Raji (cell line): ENCODE data around the gene MYO16.

ENCODE experiments used
- POLR2A ChIP-seq: IDR thresholded peaks from 2 replicates; pipeline ENCODE4 v1.6.1; 2011; ENCODE audit warnings: low read depth, low read length, control low read depth; ENCODE audit not compliant: insufficient read depth

The MYO16 gene

DNA sequence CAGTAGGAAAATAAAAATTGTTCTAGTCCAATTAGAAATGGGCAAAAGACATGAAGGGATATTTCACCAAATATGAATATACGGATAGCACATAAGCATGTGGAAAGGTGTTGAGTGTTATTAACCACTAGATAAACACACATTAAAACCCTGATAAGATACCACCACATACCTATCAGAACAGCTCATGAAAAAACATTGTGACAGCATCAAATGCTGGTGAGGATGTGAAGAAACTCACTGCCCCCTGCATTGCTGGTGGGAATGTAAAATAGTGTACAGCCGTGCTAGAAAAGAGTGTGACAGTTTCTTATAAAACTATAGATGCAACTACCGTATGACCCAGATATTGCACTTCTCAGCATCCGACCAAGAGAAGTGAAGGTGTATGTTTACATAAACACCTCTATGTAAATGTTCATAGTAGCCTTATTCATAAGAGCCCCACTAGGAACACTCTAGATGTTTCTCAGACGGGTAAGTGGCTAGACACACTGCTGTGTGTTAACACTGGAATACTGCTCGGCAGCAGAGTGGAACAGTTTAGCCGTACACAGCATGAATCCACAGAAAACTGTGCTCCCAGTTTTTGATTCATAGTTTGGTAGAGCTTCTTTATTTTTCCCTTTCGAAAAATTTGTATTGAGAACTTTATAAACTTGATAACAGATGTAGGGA is 321.1 kb downstream of the MYO16 start:
- TF ChIP-seq POLR2A: no peak

DNA sequence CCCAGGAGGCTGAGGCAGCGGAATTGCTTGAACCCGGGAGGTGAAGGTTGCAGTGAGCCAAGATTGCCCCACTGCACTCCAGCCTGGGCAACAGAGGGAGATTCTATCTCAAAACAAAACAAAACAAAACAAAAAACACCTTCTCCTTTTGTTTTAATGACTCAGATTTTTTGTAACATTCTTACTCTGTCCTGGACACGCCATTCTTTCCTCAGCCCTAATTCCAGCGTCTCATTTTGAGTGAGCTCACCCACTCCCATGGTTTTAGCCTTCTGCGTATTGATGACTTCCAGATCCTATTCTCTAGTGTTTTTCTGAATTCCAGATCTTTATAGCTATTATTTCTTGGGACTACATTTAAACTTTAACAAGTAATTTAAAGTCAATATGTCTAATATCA is 326.3 kb downstream of the MYO16 start:
- no peak for TF ChIP-seq POLR2A

DNA sequence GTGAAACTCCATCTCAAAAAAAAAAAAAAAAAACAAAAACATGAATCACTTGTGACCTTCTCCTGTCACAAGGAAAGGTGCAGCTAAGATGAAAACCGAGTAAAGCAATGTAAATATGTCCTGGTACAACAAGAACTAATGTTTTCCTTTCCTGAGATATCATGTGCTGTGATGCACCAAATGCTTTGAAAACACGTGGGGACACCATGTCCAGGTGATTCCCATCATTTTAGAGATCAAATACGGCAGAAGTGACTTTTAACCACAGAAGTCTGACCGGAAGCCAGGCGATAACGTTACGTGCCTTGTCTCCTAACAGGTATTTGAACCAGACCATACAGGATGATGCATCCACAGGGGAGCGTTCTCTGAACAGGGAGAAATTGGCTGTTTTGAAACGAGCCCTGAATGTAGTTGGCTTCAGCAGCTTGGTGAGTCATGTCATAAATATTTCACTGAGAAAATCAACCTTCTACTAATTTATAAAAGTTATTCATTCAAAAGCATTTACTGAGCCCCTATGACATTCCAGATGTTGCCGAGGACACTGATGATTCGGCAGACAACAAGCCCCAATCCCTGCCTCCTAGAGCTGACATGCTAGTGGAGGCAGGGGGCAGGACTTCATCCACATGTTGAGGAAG is 328.1 kb downstream of the MYO16 start:
- no peak for TF ChIP-seq POLR2A

DNA sequence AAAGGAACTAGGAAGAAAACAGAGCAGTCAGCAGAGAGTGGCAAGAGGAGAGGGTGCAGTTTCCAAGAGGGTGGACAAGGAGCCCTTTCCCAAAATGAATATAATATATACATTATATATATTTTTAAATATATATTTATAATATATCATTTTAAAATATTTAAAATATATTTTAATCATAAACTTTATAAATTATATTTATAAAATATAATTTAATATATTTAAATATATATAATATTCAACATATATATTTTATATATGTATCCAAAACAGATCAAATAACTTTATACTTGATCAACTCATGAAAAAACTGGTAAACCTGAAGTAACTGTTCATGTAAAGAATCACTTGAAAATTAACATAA is 328.6 kb downstream of the MYO16 start:
- TF ChIP-seq POLR2A: no peak

DNA sequence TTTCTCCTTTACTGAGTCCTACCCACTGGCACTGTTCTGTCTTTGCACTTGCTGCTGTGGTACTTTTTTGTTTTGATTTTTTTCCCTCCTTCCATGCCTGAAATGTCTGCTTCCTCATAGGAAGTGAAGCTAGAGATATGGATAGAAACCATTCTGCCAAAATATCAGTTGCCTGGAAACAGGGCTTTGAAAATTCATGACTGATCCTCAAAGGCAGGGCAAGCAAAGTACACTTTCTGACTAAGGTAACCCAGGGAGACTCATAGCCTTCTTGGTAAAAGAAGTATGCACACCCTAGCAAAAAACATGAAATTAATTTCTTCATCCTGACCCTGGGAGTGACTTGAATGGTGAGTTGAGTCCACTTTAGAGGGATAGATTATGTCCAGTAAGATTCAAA is 329.8 kb downstream of the MYO16 start:
- TF ChIP-seq POLR2A: no peak

DNA sequence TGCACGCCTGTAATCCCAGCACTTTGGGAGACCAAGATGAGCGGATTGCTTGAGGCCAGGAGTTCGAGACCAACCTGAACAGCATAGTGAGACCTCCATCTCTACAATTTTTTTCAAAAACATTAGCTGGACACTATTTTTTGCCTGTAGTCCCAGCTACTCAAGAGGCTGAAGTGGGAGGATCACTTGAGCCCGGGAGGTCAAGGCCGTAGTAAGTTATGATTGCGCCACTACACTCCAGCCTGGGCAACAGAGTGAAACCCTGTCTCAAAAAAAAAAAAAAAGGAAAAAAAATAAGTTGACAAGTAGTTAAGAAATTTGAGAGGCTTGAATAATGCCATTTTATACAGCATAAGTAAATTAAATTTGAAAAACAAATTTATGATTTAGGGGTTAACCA is 330.6 kb downstream of the MYO16 start:
- TF ChIP-seq POLR2A: no peak

DNA sequence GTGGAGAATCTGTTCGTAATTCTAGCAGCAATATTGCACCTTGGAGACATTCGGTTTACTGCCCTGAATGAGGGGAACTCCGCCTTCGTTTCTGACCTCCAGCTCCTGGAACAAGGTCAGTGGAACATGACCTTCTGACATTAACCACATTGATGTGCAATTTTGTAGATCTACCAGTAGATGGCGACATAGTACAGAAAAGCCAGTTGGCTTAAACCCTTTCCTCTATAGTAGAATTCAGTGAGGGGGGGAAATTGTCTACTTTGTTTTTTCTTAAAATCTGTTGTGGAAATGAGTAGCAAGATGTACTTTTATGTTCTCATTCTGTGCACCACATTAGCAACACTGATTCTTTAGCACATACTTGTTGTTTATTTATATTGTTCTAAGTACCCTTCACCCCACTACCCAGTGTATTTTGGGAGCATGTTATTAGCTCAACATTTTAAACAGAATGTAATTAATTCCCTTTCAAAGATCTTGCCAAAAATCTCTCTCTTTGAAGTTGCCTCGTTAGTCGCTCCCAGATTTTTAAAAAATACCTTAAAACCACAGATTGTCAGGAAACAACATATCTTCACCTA is 332.2 kb downstream of the MYO16 start:
- TF ChIP-seq POLR2A: no peak

DNA sequence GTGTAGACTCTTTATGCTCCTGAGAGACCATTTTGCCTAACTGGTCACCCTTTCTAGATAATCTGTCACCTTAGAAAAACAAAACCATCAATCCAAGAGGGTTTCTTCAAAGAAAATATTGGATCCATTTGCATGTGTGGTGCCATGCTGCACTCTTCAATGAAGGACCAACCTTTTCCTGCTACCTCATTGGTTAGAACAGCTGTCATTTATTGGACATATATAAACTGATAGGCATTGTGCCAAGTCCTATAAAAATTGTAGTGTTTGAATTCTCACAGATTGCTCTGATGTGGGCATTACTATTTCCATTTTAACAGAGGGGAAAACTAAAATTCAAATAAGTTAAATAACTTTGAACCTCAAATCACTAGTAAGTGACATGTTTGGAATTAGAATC is 333.2 kb downstream of the MYO16 start:
- no peak for TF ChIP-seq POLR2A

DNA sequence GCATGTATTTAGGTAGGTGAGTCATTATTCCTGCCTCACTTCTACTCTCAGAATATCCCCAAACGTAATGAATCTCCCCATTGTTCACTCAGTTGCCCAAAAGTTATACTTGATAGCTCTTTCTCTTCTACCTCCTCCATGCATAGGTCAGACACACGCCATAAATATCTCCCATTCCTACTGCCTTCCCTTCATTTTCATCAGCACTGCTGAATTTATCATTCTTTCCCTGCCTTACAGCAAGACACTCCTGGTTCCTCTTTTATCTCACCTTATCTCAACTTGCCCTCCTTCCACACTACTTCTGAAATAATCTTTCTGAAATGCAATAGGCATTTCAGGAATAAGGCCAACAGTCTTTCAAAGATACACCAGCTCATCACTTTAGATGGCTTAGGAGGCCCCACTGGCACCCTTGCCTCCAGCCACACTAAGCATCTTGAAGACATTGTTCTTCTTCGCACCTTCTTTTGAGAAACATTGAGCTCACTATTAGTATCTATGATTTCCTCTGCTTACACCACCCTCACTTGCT is 333.9 kb downstream of the MYO16 start:
- TF ChIP-seq POLR2A: no peak

DNA sequence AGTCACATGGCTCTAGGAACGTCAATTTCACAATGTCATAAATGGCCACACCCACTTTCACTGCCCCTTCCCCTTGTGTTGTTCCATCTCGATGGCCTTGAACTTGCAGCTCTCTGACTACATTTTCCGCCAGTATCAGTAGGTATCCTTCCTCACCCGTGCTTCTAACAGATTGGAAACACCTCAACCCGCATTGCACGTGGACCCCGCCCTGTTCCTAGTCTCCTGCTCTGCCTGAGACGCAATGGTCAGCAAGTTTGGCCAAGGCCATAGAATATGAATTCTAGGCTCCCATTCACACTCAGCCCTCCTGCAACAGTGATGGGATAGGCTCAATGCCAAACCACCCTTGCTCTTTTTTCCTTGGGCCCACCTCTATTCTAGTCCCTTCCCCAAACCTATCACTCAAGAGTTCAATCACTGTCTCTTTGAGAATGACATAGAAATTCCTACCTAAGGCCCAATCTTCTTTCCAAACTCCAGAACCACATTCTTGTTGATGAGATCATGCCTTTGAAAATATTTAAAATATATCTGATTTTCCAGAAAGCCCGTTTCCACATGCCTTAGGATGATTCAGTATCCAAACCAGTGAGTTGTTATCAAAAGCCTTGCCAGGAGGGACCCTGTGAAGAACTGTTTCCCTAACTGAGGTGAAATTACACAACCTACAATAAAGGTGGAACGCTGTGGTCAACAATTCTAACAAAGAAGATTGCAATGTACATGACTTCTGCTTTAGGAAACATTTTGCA is 334.6 kb downstream of the MYO16 start:
- no peak for TF ChIP-seq POLR2A

DNA sequence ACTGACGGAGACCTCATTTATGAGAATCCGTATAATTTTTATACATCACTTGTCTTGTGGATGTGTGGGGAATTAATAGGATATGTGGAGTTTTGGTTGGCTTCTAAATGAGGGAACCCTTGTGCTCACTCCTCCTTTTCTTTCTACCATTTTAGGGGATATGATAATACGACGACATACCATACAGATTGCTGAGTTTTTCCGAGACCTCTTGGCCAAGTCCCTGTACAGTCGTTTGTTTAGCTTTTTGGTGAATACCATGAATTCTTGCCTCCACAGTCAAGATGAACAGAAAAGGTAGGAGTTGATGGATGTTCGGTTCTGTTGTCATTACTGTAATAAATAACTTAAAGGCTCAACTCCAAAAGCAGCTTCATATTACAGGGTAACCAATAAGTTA is 335.2 kb downstream of the MYO16 start:
- TF ChIP-seq POLR2A: no peak

DNA sequence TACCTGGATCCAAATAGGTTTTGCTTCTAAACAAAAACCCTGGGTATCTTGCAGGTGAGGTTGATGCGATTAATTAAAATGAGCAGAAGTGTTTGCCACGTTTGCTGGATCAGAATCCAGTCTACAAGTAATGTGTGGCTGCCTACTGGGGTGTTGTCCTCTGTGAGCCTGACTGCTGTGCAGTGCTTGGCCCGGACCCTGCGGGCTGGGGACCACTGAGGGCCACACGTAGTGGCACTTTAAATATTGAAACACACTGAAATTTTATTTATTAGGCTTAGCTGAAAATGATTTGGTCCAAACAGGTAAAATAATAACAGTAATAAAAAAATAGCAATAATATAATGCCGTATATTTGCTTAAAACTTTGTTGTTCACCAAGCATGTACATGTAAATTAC is 338.0 kb downstream of the MYO16 start:
- TF ChIP-seq POLR2A: no peak

DNA sequence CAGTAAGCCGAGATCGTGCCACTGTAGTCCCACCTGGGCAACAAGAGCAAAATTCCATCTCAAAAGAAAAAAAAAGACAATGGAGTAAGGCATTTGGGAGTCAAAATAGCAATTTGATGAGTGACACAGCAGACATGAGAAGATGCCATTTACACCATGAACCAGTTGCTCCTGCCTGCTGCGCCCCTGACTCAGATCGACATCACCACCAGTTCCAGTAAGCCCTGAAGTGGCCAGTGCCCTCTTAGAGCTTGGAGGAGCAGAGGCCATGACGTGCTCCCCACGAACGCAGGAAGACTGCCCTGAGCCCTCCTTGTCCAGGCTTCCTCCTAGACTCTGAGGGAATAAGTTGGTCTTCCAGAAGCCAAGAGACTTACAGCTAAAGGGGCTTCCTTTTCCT is 339.2 kb downstream of the MYO16 start:
- TF ChIP-seq POLR2A: no peak

DNA sequence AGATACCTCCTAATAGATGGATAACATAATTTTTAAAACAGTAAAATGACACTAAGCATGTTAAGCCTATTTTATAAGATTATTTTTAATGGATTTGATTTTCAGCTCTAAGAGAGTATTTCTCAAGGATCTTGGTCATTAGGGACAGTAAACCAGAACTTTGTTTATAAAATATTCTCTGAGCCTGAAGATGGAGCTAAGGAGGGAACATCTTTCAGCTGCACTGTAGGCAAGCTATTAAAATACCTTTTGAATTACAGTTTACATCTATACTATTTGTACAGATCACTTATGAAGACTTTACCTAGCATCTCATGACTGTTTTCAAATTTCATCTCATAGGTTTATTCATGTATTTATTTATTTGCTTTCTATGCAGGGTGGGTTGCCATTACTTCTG is 345.3 kb downstream of the MYO16 start:
- TF ChIP-seq POLR2A: no peak

DNA sequence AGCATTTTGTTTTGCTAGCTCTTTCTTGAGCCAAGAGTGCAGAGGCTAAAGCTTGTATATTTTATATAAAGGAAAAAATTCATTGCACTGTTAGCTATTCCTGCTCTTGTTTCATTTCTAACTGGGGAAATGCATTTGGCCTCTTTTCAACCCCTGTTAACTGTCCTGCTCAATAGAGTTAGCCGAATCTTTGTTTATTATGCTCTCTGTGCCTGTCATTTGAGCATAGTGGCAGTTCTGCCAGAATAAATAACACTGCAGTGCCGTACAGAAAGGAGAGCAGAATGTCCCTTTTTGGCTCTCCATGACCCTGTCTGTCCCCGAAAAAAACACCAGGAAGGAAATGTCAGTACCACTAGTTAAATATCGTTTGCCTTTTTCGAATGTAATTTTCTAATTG is 350.8 kb downstream of the MYO16 start:
- no peak for TF ChIP-seq POLR2A

DNA sequence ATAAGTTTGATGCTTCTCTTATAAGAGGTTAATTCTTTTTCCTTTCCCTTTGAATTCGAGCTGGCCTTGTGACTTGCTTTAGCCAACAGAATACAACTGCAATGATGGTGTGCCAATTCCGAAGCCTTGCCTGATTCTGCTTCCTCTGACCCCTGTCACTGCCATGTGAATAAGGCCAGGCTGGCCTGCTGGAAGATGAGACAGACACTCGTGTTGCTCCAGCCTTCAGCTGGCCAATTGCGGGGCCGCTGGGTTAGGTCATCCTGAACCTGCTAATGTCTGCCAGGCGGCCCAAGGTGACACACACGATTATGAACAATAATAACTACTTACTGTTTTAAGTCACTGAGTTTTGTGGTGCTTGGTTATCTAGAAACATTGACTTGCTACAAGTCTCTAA is 352.0 kb downstream of the MYO16 start:
- no peak for TF ChIP-seq POLR2A
